Measurements from ENCODE around the gene OR8D1. TPM values are rescaled to one million over a fixed set of nuclear protein-coding genes. Genes with fewer than 3 reads are reported as not detected.

The OR8D1 gene
- total and polyA plus RNA-seq, 4 donors: not detected

- H3K36me3 ChIP-seq (ENCODE audit: control insufficient read depth in 1 of 2, insufficient read depth in 2 of 2, low read length in 1 of 2): no peaks in the 10 kb centered on the region
- ATAC-seq (ENCODE audit: low FRiP score): no peak
- H3K27me3 ChIP-seq (ENCODE audit: control insufficient read depth in 1 of 2, insufficient read depth in 2 of 2, low read length in 1 of 2): no peaks in the 10 kb centered on the region
- H3K4me1 ChIP-seq (ENCODE audit: control insufficient read depth in 1 of 2, insufficient read depth in 2 of 2, low read length in 2 of 2): no peaks in the 10 kb centered on the region
- H3K4me3 ChIP-seq (ENCODE audit: low read length in 2 of 2): no peak overlapping the region
- no peaks in the 10 kb centered on the region for H3K9me3 ChIP-seq (ENCODE audit: control insufficient read depth, low read length)
- no peak for DNase-seq
- 71 to 89% methylated on average over 1 of the region's 1 CpG for WGBS, 2 donors
- intact Hi-C loops (cut with DNase I): loop anchor here in 1 of 2 donors (10.0 kb wide), 1 partner anchor 243 kb away; no protein-coding TSS in a partner anchor
- no peak overlapping the region for H3K27ac ChIP-seq (ENCODE audit: low read depth in 1 of 2, low read length in 2 of 2)
Observed at GRCh38 chr11:124327775-124328174, 14.0 kb upstream of the OR8D1 start.

GRCh38 chr11:124322356-124322755 is 8.6 kb upstream of the OR8D1 start:
- no peak overlapping the region for H3K4me3 ChIP-seq (ENCODE audit: low read length in 2 of 2)
- peaks cover 2% of the 10 kb centered on the region for H3K9me3 ChIP-seq (ENCODE audit: control insufficient read depth, low read length)
- no peak for DNase-seq
- no peak overlapping the region for H3K27ac ChIP-seq (ENCODE audit: low read depth in 1 of 2, low read length in 2 of 2)
- intact Hi-C loops (cut with DNase I): loop anchor here in 1 of 2 donors (10.0 kb wide), 1 partner anchor 238 kb away; no protein-coding TSS in a partner anchor
- ATAC-seq (ENCODE audit: low FRiP score): no peak
- no peaks in the 10 kb centered on the region for H3K36me3 ChIP-seq (ENCODE audit: control insufficient read depth in 1 of 2, insufficient read depth in 2 of 2, low read length in 1 of 2)
- H3K27me3 ChIP-seq (ENCODE audit: control insufficient read depth in 1 of 2, insufficient read depth in 2 of 2, low read length in 1 of 2): no peaks in the 10 kb centered on the region
- H3K4me1 ChIP-seq (ENCODE audit: control insufficient read depth in 1 of 2, insufficient read depth in 2 of 2, low read length in 2 of 2): no peaks in the 10 kb centered on the region
- 85 to 88% methylated on average over 1 of the region's 1 CpG for WGBS, 2 donors

GRCh38 chr11:124320097-124320496 is 6.3 kb upstream of the OR8D1 start, which contains the start of gene OR8D2:
TSS of gene OR8D2 (minus strand) at chr11:124320197. CDS start at chr11:124320197, 0 bp downstream.
- Histone ChIP-seq H3K36me3 (ENCODE audit: control insufficient read depth in 1 of 2, insufficient read depth in 2 of 2, low read length in 1 of 2) (no peaks in the 10 kb centered on the region), H3K27ac (ENCODE audit: low read depth in 1 of 2, low read length in 2 of 2) (no peak within 1 kb of the TSS), H3K4me3 (ENCODE audit: low read length in 2 of 2) (no peak within 1 kb of the TSS), H3K9me3 (ENCODE audit: control insufficient read depth, low read length) (peaks cover 2% of the 10 kb centered on the region), H3K27me3 (ENCODE audit: control insufficient read depth in 1 of 2, insufficient read depth in 2 of 2, low read length in 1 of 2) (no peaks in the 10 kb centered on the region), H3K4me1 (ENCODE audit: control insufficient read depth in 1 of 2, insufficient read depth in 2 of 2, low read length in 2 of 2) (no peaks in the 10 kb centered on the region)
- WGBS, 2 donors: 56 to 60% methylated on average over 1 of the region's 1 CpG
- ATAC-seq (ENCODE audit: low FRiP score) (no peak), DNase-seq (no peak)
- intact Hi-C loops (cut with DNase I): loop anchor here in 1 of 2 donors (10.0 kb wide), 1 partner anchor 235 kb away; no protein-coding TSS in a partner anchor

- ATAC-seq (ENCODE audit: low FRiP score): no peak
- intact Hi-C loops (cut with DNase I): no loop called here
- 58 to 62% methylated on average over 3 of the region's 3 CpGs for WGBS, 2 donors
Observed at GRCh38 chr11:124315052-124315451, 1.3 kb upstream of the OR8D1 start.

GRCh38 chr11:124313131-124313530 is 618 bp downstream of the OR8D1 start:
- WGBS, 2 donors: 74 to 88% methylated on average over 4 of the region's 4 CpGs
- Histone ChIP-seq H3K9me3 (ENCODE audit: control insufficient read depth, low read length) (no peaks in the 10 kb centered on the region), H3K4me3 (ENCODE audit: low read length in 2 of 2) (no peak overlapping the region), H3K27me3 (ENCODE audit: control insufficient read depth in 1 of 2, insufficient read depth in 2 of 2, low read length in 1 of 2) (no peaks in the 10 kb centered on the region), H3K27ac (ENCODE audit: low read depth in 1 of 2, low read length in 2 of 2) (no peak overlapping the region), H3K36me3 (ENCODE audit: control insufficient read depth in 1 of 2, insufficient read depth in 2 of 2, low read length in 1 of 2) (no peaks in the 10 kb centered on the region), H3K4me1 (ENCODE audit: control insufficient read depth in 1 of 2, insufficient read depth in 2 of 2, low read length in 2 of 2) (no peaks in the 10 kb centered on the region)
- DNase-seq: no peak
- intact Hi-C loops (cut with DNase I): no loop called here
- no peak for ATAC-seq (ENCODE audit: low FRiP score)

More at GRCh38 chr11:124315052-124315451, 1.3 kb upstream of the OR8D1 start:
- Histone ChIP-seq H3K36me3 (ENCODE audit: control insufficient read depth in 1 of 2, insufficient read depth in 2 of 2, low read length in 1 of 2) (no peaks in the 10 kb centered on the region), H3K27me3 (ENCODE audit: control insufficient read depth in 1 of 2, insufficient read depth in 2 of 2, low read length in 1 of 2) (no peaks in the 10 kb centered on the region), H3K9me3 (ENCODE audit: control insufficient read depth, low read length) (no peaks in the 10 kb centered on the region), H3K4me1 (ENCODE audit: control insufficient read depth in 1 of 2, insufficient read depth in 2 of 2, low read length in 2 of 2) (no peaks in the 10 kb centered on the region), H3K4me3 (ENCODE audit: low read length in 2 of 2) (no peak overlapping the region), H3K27ac (ENCODE audit: low read depth in 1 of 2, low read length in 2 of 2) (no peak overlapping the region)
- no peak for DNase-seq

GRCh38 chr11:124311670-124312069 is 2.1 kb downstream of the OR8D1 start:
- no peaks in the 10 kb centered on the region for H3K36me3 ChIP-seq (ENCODE audit: control insufficient read depth in 1 of 2, insufficient read depth in 2 of 2, low read length in 1 of 2)
- H3K4me1 ChIP-seq (ENCODE audit: control insufficient read depth in 1 of 2, insufficient read depth in 2 of 2, low read length in 2 of 2): no peaks in the 10 kb centered on the region
- H3K27me3 ChIP-seq (ENCODE audit: control insufficient read depth in 1 of 2, insufficient read depth in 2 of 2, low read length in 1 of 2): no peaks in the 10 kb centered on the region
- H3K9me3 ChIP-seq (ENCODE audit: control insufficient read depth, low read length): no peaks in the 10 kb centered on the region
- DNase-seq (no peak), ATAC-seq (ENCODE audit: low FRiP score) (no peak)
- H3K27ac ChIP-seq (ENCODE audit: low read depth in 1 of 2, low read length in 2 of 2): no peak overlapping the region
- intact Hi-C loops (cut with DNase I): no loop called here
- no peak overlapping the region for H3K4me3 ChIP-seq (ENCODE audit: low read length in 2 of 2)

- no peaks in the 10 kb centered on the region for H3K36me3 ChIP-seq (ENCODE audit: control insufficient read depth in 1 of 2, insufficient read depth in 2 of 2, low read length in 1 of 2)
- no peaks in the 10 kb centered on the region for H3K27me3 ChIP-seq (ENCODE audit: control insufficient read depth in 1 of 2, insufficient read depth in 2 of 2, low read length in 1 of 2)
- no peak for ATAC-seq (ENCODE audit: low FRiP score)
- DNase-seq: no peak
- intact Hi-C loops (cut with DNase I): no loop called here
- no peak overlapping the region for H3K4me3 ChIP-seq (ENCODE audit: low read length in 2 of 2)
- 74 to 80% methylated on average over 5 of the region's 5 CpGs for WGBS, 2 donors
- no peak overlapping the region for H3K27ac ChIP-seq (ENCODE audit: low read depth in 1 of 2, low read length in 2 of 2)
- no peaks in the 10 kb centered on the region for H3K9me3 ChIP-seq (ENCODE audit: control insufficient read depth, low read length)
- no peaks in the 10 kb centered on the region for H3K4me1 ChIP-seq (ENCODE audit: control insufficient read depth in 1 of 2, insufficient read depth in 2 of 2, low read length in 2 of 2)
Observed at GRCh38 chr11:124311269-124311668, 2.5 kb downstream of the OR8D1 start.

GRCh38 chr11:124310721-124311120 is 3.0 kb downstream of the OR8D1 start:
- Histone ChIP-seq H3K4me1 (ENCODE audit: control insufficient read depth in 1 of 2, insufficient read depth in 2 of 2, low read length in 2 of 2) (no peaks in the 10 kb centered on the region), H3K27me3 (ENCODE audit: control insufficient read depth in 1 of 2, insufficient read depth in 2 of 2, low read length in 1 of 2) (no peaks in the 10 kb centered on the region), H3K27ac (ENCODE audit: low read depth in 1 of 2, low read length in 2 of 2) (no peak overlapping the region), H3K4me3 (ENCODE audit: low read length in 2 of 2) (no peak overlapping the region), H3K9me3 (ENCODE audit: control insufficient read depth, low read length) (no peaks in the 10 kb centered on the region), H3K36me3 (ENCODE audit: control insufficient read depth in 1 of 2, insufficient read depth in 2 of 2, low read length in 1 of 2) (no peaks in the 10 kb centered on the region)
- DNase-seq: no peak
- intact Hi-C loops (cut with DNase I): no loop called here
- no peak for ATAC-seq (ENCODE audit: low FRiP score)

GRCh38 chr11:124307093-124307492 is 6.7 kb downstream of the OR8D1 start:
- Histone ChIP-seq H3K36me3 (ENCODE audit: control insufficient read depth in 1 of 2, insufficient read depth in 2 of 2, low read length in 1 of 2) (no peaks in the 10 kb centered on the region), H3K4me1 (ENCODE audit: control insufficient read depth in 1 of 2, insufficient read depth in 2 of 2, low read length in 2 of 2) (no peaks in the 10 kb centered on the region), H3K27me3 (ENCODE audit: control insufficient read depth in 1 of 2, insufficient read depth in 2 of 2, low read length in 1 of 2) (no peaks in the 10 kb centered on the region), H3K9me3 (ENCODE audit: control insufficient read depth, low read length) (no peaks in the 10 kb centered on the region), H3K27ac (ENCODE audit: low read depth in 1 of 2, low read length in 2 of 2) (no peak overlapping the region), H3K4me3 (ENCODE audit: low read length in 2 of 2) (no peak overlapping the region)
- DNase-seq: no peak
- no peak for ATAC-seq (ENCODE audit: low FRiP score)
- intact Hi-C loops (cut with DNase I): no loop called here
